MCF 10A (cell line): Measurements from ENCODE around the gene ORM2. TPM values are rescaled to one million over a fixed set of nuclear protein-coding genes. Genes with fewer than 3 reads are reported as not detected.
A peak's percentile ranks its signal among the peaks of the same experiment; 100 is the strongest.

Experiments used
- BruUV-seq: library from RNA; stranded (reverse); fragments of 400-500 nt; replicated peaks from 2 replicates; lab custom pipeline; 2021; lab: Mats Ljungman, UMichigan
- CTCF ChIA-PET: fragments of 300-600 bp; sonication (Branson Sonifier 250); formaldehyde crosslinking; extraction: SDS; loops from one replicate; lab custom pipeline; 2021; ENCODE audit warnings: antibody characterized with exemption, inconsistent platforms; lab: Yijun Ruan, JAX
- POLR2A ChIA-PET: fragments of 300-600, 350-650 bp; sonication (Branson Sonifier 250); formaldehyde crosslinking; extraction: SDS; loops from one replicate; lab custom pipeline; 2020; ENCODE audit warnings: antibody characterized with exemption, inconsistent platforms; lab: Yijun Ruan, JAX
- DNase-seq: peaks from one replicate; pipeline ENCODE4 v3.0.0-alpha.2; 2018; ENCODE audit not compliant: unreplicated experiment
- H3K27ac Mint-ChIP-seq: one replicate; pipeline ENCODE4 v1.8.0; 2022; ENCODE audit warnings: mild to moderate bottlenecking, low read depth, mixed read lengths; ENCODE audit not compliant: unreplicated experiment
- H3K27me3 Mint-ChIP-seq: one replicate; pipeline ENCODE4 v1.8.0; 2022; ENCODE audit warnings: mixed read lengths; ENCODE audit not compliant: insufficient read depth, unreplicated experiment
- H3K36me3 Mint-ChIP-seq: one replicate; pipeline ENCODE4 v1.8.0; 2022; ENCODE audit warnings: mild to moderate bottlenecking, moderate library complexity, mixed read lengths; ENCODE audit not compliant: insufficient read depth, unreplicated experiment
- H3K4me1 Mint-ChIP-seq: one replicate; pipeline ENCODE4 v1.8.0; 2022; ENCODE audit warnings: mixed read lengths; ENCODE audit not compliant: insufficient read depth, unreplicated experiment
- H3K4me3 Mint-ChIP-seq: one replicate; pipeline ENCODE4 v1.8.0; 2022; ENCODE audit warnings: mild to moderate bottlenecking, moderate library complexity, mixed read lengths; ENCODE audit not compliant: unreplicated experiment
- H3K9me3 Mint-ChIP-seq: one replicate; pipeline ENCODE4 v1.8.0; 2022; ENCODE audit warnings: mixed read lengths; ENCODE audit not compliant: unreplicated experiment
- CTCF ChIP-seq: fragments of 200-600 bp; IDR thresholded peaks from one replicate; pipeline ENCODE4 v1.8.0; 2022; ENCODE audit warnings: antibody characterized with exemption, mild to moderate bottlenecking; ENCODE audit not compliant: unreplicated experiment
- intact Hi-C: fragments of 100-400 bp; cut with micrococcal nuclease; formaldehyde crosslinking; loops from 2 replicates; pipeline ENCODE4 v1.14.1; 2022
- total RNA-seq: library from RNA; stranded (reverse); gene quantifications from 2 replicates; pipeline ENCODE4 v1.2.3, GENCODE V29; 2022

The ORM2 gene
- total RNA-seq, 1 experiment from 2014 or later: not detected

GRCh38 chr9:114338187-114338586, 8.5 kb downstream of the ORM2 start:
- no peaks in the 10 kb centered on the region for H3K27me3 Mint-ChIP-seq
- H3K9me3 Mint-ChIP-seq: no peaks in the 10 kb centered on the region
- H3K4me3 Mint-ChIP-seq: no peak overlapping the region
- CTCF ChIA-PET: interaction anchor here (0.7 to 4.4 kb wide), 10 partner anchors 10 to 315 kb away, joined by 3 to 28 read pairs (median 4); no protein-coding TSS in a partner anchor
- BruUV-seq: no TSS peak
- H3K27ac Mint-ChIP-seq: no peak overlapping the region
- peaks cover 9% of the 10 kb centered on the region for H3K36me3 Mint-ChIP-seq
- no peak for DNase-seq
- H3K4me1 Mint-ChIP-seq: no peaks in the 10 kb centered on the region
- intact Hi-C loops: no loop called here
- POLR2A ChIA-PET: interaction anchor here (0.6 to 0.7 kb wide), 2 partner anchors 345 to 1620 kb away, joined by 3 to 4 read pairs; partner anchors contain the start of gene INIP
- no peak for TF ChIP-seq CTCF

- Mint-ChIP-seq H3K27me3 (no peaks in the 10 kb centered on the region), H3K4me1 (no peaks in the 10 kb centered on the region), H3K36me3 (peaks cover 11% of the 10 kb centered on the region), H3K27ac (no peak overlapping the region), H3K4me3 (no peak overlapping the region), H3K9me3 (no peaks in the 10 kb centered on the region)
- intact Hi-C loops: loop anchor here (1.0 kb wide), 3 partner anchors 66 to 314 kb away; no protein-coding TSS in a partner anchor
- peak; percentile 60 for DNase-seq
- POLR2A ChIA-PET: no interaction called here
- CTCF ChIA-PET: interaction anchor here (0.5 to 4.4 kb wide), 17 partner anchors 9 to 1604 kb away, joined by 3 to 28 read pairs (median 3); no protein-coding TSS in a partner anchor
- BruUV-seq: no TSS peak
- peak; percentile 89 for TF ChIP-seq CTCF
Measured at GRCh38 chr9:114339130-114339908, 9.7 kb downstream of the ORM2 start.

GRCh38 chr9:114341152-114341830, 11.6 kb downstream of the ORM2 start:
- DNase-seq: no peak
- H3K27ac Mint-ChIP-seq: no peak overlapping the region
- no peak overlapping the region for H3K4me3 Mint-ChIP-seq
- peaks cover 16% of the 10 kb centered on the region for H3K36me3 Mint-ChIP-seq
- BruUV-seq: no TSS peak
- no peaks in the 10 kb centered on the region for H3K27me3 Mint-ChIP-seq
- H3K4me1 Mint-ChIP-seq: no peaks in the 10 kb centered on the region
- no peaks in the 10 kb centered on the region for H3K9me3 Mint-ChIP-seq
- POLR2A ChIA-PET: interaction anchor here (0.6 kb wide), 1 partner anchor 87 kb away, joined by 3 read pairs; no protein-coding TSS in a partner anchor
- TF ChIP-seq CTCF: no peak
- intact Hi-C loops: no loop called here
- CTCF ChIA-PET: interaction anchor here (0.9 to 2.1 kb wide), 2 partner anchors 63 to 312 kb away, joined by 3 to 7 read pairs; no protein-coding TSS in a partner anchor

GRCh38 chr9:114341991-114342390, 12.3 kb downstream of the ORM2 start:
- no peaks in the 10 kb centered on the region for H3K4me1 Mint-ChIP-seq
- TF ChIP-seq CTCF: no peak
- no peak overlapping the region for H3K27ac Mint-ChIP-seq
- no peaks in the 10 kb centered on the region for H3K9me3 Mint-ChIP-seq
- no peaks in the 10 kb centered on the region for H3K27me3 Mint-ChIP-seq
- POLR2A ChIA-PET: no interaction called here
- intact Hi-C loops: no loop called here
- H3K4me3 Mint-ChIP-seq: no peak overlapping the region
- no TSS peak for BruUV-seq
- CTCF ChIA-PET: interaction anchor here (0.9 to 2.1 kb wide), 2 partner anchors 63 to 312 kb away, joined by 3 to 7 read pairs; no protein-coding TSS in a partner anchor
- DNase-seq: no peak
- H3K36me3 Mint-ChIP-seq: peaks cover 16% of the 10 kb centered on the region
